Activated naive CD4-positive, alpha-beta T cell treated with anti-CD3 and anti-CD28 coated beads for 36 hours (primary cell): ENCODE data around the gene NOC2L. TPM values are rescaled to one million over a fixed set of nuclear protein-coding genes. Genes with fewer than 3 reads are reported as not detected.

ENCODE experiments used
- CTCF ChIA-PET: fragments of 350-600 bp; sonication (Branson Sonifier 250); formaldehyde crosslinking; loops from one replicate; lab custom pipeline; 2021; ENCODE audit warnings: antibody characterized with exemption; lab: Charles Lee
- DNase-seq: peaks from one replicate; pipeline ENCODE4 v3.0.0-alpha.2; 2020
- H3K27ac Mint-ChIP-seq: one replicate; pipeline ENCODE4 v1.8.0; 2021; ENCODE audit warnings: mild to moderate bottlenecking, mixed read lengths
- H3K27me3 Mint-ChIP-seq: one replicate; pipeline ENCODE4 v1.8.0; 2021; ENCODE audit warnings: low read depth, mixed read lengths
- H3K36me3 Mint-ChIP-seq: one replicate; pipeline ENCODE4 v1.8.0; 2021; ENCODE audit warnings: low read depth, mixed read lengths
- H3K4me1 Mint-ChIP-seq: one replicate; pipeline ENCODE4 v1.8.0; 2021; ENCODE audit warnings: low read depth, mixed read lengths
- H3K4me3 Mint-ChIP-seq: one replicate; pipeline ENCODE4 v1.8.0; 2021; ENCODE audit warnings: mild to moderate bottlenecking, moderate library complexity, mixed read lengths
- H3K9me3 Mint-ChIP-seq: one replicate; pipeline ENCODE4 v1.8.0; 2021; ENCODE audit warnings: mixed read lengths
- intact Hi-C: fragments of 100-400 bp; cut with micrococcal nuclease; formaldehyde crosslinking; loops from one replicate; pipeline ENCODE4 v1.15.1; 2023
- total RNA-seq, 2 experiments: library from RNA; stranded (reverse); gene quantifications; one replicate each; pipeline ENCODE4 v1.2.3, GENCODE V29; 2021

Gene NOC2L
- total RNA-seq, 2 experiments from 2014 or later: 113 to 119 TPM

DNA sequence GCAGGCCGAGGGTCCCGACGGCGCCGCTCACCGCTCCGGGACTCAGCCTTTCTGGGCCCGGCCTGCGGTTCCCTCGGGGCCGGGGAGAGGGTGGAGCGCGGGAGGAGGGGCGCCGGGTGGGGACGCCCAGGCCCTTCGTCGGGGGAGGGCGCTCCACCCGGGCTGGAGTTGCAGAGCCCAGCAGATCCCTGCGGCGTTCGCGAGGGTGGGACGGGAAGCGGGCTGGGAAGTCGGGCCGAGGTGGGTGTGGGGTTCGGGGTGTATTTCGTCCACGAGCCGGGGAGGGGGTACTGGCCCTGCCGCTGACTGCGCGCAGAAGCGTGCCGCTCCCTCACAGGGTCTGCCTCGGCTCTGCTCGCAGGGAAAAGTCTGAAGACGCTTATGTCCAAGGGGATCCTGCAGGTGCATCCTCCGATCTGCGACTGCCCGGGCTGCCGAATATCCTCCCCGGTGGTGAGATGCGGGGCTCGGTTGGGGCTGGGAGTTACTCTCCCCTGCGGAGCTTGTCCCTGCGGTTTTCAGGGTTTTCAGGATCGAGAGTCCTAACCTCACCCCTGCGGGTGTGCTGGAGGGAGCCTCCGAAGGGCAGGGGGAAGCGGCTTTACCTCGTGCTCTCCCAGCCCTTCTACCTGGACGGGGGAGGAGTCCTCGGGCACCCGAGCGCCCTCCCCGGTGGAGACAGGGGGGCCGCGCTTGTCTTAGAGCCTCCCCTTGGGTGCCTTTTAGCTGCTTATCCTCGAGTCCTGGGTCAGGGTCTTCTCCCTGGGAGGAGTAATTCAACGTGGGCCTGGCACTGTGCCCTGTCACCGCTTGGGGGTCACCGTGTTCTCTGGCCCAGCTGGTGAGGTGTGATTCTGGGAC, 33.3 kb downstream of the NOC2L start:
- no peak for DNase-seq
- Mint-ChIP-seq H3K27ac (no peak overlapping the region), H3K4me1 (peaks cover 16% of the 10 kb centered on the region), H3K36me3 (peaks cover 1% of the 10 kb centered on the region), H3K27me3 (peaks cover 44% of the 10 kb centered on the region), H3K4me3 (peak overlapping the region; percentile 6), H3K9me3 (no peaks in the 10 kb centered on the region)
- intact Hi-C loops: no loop called here
- CTCF ChIA-PET: no interaction called here

DNA sequence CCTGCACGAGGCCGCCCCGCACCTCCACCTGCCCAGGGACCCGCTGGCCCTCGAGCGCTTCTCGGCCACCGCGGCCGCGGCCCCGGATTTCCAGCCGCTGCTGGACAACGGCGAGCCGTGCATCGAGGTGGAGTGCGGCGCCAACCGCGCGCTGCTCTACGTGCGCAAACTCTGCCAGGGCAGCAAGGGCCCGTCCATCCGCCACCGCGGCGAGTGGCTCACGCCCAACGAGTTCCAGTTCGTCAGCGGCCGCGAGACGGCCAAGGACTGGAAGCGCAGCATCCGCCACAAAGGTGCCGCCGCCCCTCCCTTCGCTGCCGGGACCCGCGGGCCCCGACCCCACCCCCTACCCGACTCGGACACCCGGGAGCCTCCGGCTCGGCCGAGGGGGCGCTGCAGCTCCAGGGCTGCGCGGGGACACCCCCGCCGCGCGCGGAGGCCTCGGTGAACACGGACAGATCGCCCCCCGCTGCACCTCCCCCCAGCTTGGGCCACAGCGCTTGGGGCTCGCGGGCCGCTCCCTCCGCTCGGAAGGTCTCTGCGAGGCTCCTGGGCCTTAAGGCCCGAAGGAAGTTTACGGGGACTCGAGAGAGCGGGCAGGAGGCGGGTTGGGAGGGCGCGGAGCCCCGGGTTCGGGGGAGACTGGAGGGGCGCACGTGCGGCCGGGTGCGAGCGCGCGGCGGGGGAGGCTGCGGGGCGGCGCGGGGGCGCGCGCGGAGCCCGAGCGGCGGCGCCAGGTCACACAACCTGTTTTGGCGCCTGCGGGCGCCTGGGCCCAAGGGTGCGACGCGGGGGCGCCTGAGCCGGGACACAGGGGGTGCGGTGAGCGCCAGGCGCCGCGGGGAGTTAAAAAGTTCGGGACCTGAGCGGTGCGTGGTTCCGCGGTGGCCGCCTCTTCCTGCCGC, 34.1 kb downstream of the NOC2L start:
- Mint-ChIP-seq H3K27ac (no peak overlapping the region), H3K27me3 (peaks cover 52% of the 10 kb centered on the region), H3K36me3 (peaks cover 1% of the 10 kb centered on the region), H3K4me3 (no peak overlapping the region), H3K4me1 (peaks cover 19% of the 10 kb centered on the region), H3K9me3 (no peaks in the 10 kb centered on the region)
- CTCF ChIA-PET: no interaction called here
- DNase-seq: no peak
- intact Hi-C loops: no loop called here

DNA sequence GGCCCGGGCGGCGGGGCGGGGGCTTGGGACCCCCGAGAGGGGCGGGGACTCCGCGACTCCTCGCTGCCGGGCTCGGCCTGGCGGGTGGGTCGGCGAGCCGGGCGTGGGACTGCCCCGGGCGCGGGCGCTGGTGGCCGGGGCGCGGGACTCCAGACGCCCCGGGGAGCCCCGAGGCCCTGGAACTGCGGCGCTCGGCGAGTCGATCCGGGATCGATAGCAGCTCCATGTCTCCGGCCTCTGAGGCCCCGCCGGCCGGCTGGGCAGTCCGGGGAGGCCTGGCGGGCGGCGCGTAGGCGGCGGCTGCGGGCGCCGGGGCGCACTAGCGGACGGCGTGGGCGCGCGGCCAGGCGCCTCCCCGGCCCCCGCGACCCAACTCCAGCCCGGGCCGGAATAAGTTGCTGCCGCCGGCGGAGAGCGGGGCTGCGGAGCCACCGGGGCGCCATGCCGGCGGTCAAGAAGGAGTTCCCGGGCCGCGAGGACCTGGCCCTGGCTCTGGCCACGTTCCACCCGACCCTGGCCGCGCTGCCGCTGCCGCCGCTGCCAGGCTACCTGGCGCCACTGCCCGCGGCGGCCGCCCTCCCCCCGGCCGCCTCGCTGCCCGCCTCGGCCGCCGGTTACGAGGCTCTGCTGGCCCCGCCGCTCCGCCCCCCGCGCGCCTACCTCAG, 34.9 kb downstream of the NOC2L start:
- no peak for DNase-seq
- peaks cover 1% of the 10 kb centered on the region for H3K36me3 Mint-ChIP-seq
- H3K27ac Mint-ChIP-seq: no peak overlapping the region
- H3K4me1 Mint-ChIP-seq: peaks cover 19% of the 10 kb centered on the region
- CTCF ChIA-PET: no interaction called here
- H3K4me3 Mint-ChIP-seq: no peak overlapping the region
- no peaks in the 10 kb centered on the region for H3K9me3 Mint-ChIP-seq
- peaks cover 51% of the 10 kb centered on the region for H3K27me3 Mint-ChIP-seq
- intact Hi-C loops: loop anchor here (2.0 kb wide), 1 partner anchor 19 kb away; no protein-coding TSS in a partner anchor

DNA sequence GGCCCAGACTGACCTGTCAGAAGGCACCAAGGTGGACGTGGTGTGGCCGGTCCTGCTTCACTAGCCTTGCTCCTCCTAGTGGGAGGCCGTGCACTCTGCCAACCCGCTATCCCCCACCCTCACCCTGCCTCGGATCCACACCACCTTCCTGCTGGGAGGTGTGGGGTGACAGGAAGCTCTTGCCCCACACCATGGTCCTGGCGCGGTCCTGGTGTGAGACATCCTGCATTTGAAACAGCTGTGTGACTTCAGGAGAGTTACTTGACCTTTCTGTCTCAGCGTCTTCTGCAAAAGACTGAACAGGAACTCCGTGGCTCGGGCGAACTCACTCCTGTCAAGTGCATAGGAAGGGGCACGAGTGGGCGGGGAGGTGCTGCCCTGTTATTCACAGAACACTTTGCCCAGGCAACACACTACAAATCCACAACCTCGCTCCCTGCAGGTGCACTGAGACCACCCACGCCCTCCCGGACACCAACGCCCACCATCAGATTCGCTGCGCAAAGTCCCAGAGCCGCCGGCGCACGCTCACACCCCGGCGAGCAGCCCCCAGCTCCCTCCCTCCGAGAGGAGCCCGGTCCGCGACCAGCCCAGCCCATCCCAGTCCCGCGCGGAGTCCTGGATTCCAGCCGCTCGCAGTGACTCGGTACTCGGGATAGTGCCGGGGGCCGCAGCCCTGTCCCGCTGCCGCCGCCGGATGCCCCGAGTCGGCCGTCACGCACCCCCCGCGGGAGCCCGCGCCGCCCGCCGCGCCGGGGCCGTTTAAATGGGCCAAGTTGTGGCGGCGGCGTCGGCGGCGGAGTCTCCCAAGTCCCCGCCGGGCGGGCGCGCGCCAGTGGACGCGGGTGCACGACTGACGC, 35.7 kb downstream of the NOC2L start, which contains the start of gene SAMD11:
TSS of gene SAMD11 (plus strand) at position 793 of the 860 bp plus-strand sequence. CDS start 509 bp downstream, outside the sequence.
- H3K4me1 Mint-ChIP-seq: peaks cover 19% of the 10 kb centered on the region
- peaks cover 53% of the 10 kb centered on the region for H3K27me3 Mint-ChIP-seq
- intact Hi-C loops: loop anchor here (2.0 kb wide), 1 partner anchor 19 kb away; no protein-coding TSS in a partner anchor
- CTCF ChIA-PET: no interaction called here
- peak within 1 kb of the TSS; percentile 68 for H3K4me3 Mint-ChIP-seq
- no peak within 1 kb of the TSS for H3K27ac Mint-ChIP-seq
- peaks cover 1% of the 10 kb centered on the region for H3K36me3 Mint-ChIP-seq
- no peaks in the 10 kb centered on the region for H3K9me3 Mint-ChIP-seq
- DNase-seq: peak; percentile 38

DNA sequence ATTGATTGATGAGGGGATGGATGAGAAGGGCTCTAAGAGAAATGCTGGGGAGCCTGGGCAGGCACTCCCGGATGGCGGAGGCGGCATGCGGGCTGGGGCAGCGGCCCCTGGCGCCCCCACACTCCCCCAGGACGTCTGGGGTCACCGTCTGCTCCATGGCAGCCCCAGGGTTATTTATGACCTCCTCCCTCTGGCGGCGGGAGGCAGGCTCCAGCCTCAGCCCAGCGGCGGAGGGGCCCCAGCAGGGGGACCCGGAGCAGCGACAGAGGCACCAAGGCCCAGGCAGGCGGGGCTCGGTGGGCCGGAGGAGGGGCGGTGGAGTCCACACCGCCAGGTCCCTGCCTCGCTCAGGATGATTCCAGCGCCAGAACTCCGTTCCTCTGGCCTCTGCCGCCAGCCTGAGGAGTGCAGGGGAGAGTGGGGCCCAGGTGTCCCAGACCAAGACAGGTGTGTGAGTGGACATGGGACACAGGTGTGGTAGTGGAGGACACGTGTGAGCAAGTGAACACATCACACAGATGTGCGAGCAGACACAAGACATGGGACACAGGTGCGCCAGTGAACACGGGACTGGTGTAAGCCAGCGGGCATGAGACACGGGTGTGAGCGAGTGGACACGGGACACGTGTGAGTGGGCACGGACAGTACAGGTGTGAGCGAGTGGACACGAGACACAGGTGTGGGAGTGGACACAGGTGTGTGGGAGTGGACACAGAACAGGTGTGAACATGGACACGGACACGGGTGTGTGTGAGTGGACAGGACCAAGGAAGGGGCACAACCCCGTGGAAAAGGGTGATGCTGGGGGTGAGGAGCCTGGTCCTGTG, 37.8 kb downstream of the NOC2L start:
- H3K27me3 Mint-ChIP-seq: peaks cover 44% of the 10 kb centered on the region
- CTCF ChIA-PET: no interaction called here
- H3K36me3 Mint-ChIP-seq: peaks cover 1% of the 10 kb centered on the region

DNA sequence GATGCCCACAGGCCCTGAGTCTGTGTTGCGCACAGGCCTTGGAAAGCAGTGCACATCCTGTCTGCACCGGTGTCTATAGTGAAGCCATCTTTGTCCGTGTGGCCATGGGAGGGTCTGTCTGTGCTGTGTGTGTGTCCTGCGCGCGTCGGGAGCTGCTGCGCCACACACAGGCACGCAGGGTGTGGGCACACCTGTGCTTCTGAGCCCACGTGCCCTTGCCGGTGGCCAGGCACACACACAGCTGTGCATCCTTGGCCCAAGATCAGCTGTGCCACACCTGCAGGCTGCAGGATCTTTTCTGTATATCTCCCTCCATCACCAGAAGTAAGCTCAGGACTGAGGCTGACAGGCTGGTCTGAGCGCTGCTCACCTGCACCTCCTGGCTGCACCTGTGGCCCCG, 38.5 kb downstream of the NOC2L start:
- intact Hi-C loops: no loop called here
- peaks cover 1% of the 10 kb centered on the region for H3K36me3 Mint-ChIP-seq
- no peak overlapping the region for H3K4me3 Mint-ChIP-seq
- H3K27ac Mint-ChIP-seq: no peak overlapping the region
- no peak for DNase-seq
- H3K4me1 Mint-ChIP-seq: peaks cover 15% of the 10 kb centered on the region
- peaks cover 37% of the 10 kb centered on the region for H3K27me3 Mint-ChIP-seq
- CTCF ChIA-PET: no interaction called here
- H3K9me3 Mint-ChIP-seq: no peaks in the 10 kb centered on the region

More for the DNA sequence above, 37.8 kb downstream of the NOC2L start:
- DNase-seq: no peak
- intact Hi-C loops: no loop called here
- H3K4me1 Mint-ChIP-seq: peaks cover 18% of the 10 kb centered on the region
- no peak overlapping the region for H3K27ac Mint-ChIP-seq
- no peak overlapping the region for H3K4me3 Mint-ChIP-seq
- H3K9me3 Mint-ChIP-seq: no peaks in the 10 kb centered on the region

DNA sequence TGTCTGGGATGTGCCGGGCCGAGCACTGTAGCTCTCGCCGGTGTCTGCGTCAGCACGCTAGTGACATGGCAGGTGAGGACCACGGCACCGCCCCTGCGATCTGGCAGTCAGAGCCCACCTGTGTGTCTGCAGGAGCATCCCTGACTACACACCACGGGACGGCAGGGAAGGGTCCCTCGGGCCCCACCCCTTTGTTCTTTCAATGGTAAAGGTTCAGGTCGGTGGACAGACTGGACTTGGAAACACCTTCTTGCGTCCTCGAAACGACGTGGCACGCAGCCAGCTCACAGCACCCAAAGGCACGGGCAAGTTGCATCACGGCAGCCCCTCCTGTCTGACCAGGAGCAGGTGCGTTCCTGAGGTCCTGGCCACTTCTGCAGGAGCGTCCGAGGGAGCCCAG, 39.0 kb downstream of the NOC2L start:
- CTCF ChIA-PET: no interaction called here
- peaks cover 37% of the 10 kb centered on the region for H3K27me3 Mint-ChIP-seq
- H3K4me3 Mint-ChIP-seq: no peak overlapping the region
- no peak overlapping the region for H3K27ac Mint-ChIP-seq
- peaks cover 1% of the 10 kb centered on the region for H3K36me3 Mint-ChIP-seq
- H3K9me3 Mint-ChIP-seq: no peaks in the 10 kb centered on the region
- peaks cover 15% of the 10 kb centered on the region for H3K4me1 Mint-ChIP-seq
- intact Hi-C loops: no loop called here
- DNase-seq: no peak

DNA sequence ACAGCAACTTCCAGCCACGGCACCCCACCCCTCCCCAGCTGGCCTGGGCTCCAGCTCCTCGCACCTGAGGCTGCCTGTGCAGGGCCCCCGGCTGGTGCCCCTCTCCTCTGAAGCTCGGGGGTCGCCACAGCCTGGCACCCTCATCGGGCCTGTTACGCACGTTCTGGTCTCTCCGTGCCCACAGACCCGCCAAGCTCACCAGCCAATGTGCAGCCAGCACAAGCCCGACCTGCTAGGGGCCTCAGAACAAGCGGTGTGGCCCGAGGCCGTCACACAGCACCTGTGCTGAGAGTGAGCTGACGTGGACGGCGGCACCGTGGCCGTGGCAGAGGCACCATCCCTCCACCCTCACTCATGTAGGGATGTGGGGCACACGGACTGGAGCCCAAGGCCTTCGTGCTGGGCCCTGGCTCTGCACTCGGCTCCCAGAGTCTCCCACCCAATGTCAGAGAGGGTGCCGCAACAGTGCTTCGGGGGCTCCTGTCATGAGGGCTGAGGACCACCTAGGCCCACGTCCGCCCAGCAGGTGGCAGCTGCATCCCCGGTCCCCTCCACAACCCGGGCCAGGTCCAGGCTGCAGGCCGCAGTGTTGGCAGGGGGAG, 39.7 kb downstream of the NOC2L start:
- peaks cover 15% of the 10 kb centered on the region for H3K4me1 Mint-ChIP-seq
- no peak overlapping the region for H3K27ac Mint-ChIP-seq
- H3K9me3 Mint-ChIP-seq: no peaks in the 10 kb centered on the region
- H3K4me3 Mint-ChIP-seq: no peak overlapping the region
- no peak for DNase-seq
- peaks cover 1% of the 10 kb centered on the region for H3K36me3 Mint-ChIP-seq
- intact Hi-C loops: no loop called here
- CTCF ChIA-PET: no interaction called here
- peaks cover 37% of the 10 kb centered on the region for H3K27me3 Mint-ChIP-seq

DNA sequence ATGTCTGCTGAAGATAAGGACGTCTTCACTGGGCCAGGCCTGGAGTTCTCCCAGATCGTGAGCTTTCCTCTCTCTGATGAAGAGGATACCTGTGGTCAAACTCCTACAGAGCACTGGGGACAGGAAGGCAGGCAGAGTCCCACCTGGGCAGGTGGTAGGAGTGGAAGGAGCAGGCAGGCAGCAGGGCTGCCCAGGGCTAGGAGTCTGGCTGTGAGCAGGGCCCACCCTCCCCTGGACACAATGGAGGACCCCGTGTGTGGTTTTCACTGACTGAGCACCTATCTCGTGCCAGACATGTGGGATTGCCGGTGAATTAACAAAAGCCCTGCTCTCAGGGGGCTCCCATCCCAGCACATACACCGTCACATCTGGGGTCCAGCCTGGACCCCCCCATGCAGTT, 40.2 kb downstream of the NOC2L start:
- Mint-ChIP-seq H3K9me3 (no peaks in the 10 kb centered on the region), H3K4me1 (peaks cover 15% of the 10 kb centered on the region), H3K4me3 (no peak overlapping the region), H3K27me3 (peaks cover 37% of the 10 kb centered on the region), H3K27ac (no peak overlapping the region), H3K36me3 (peaks cover 1% of the 10 kb centered on the region)
- no peak for DNase-seq
- CTCF ChIA-PET: no interaction called here
- intact Hi-C loops: no loop called here

DNA sequence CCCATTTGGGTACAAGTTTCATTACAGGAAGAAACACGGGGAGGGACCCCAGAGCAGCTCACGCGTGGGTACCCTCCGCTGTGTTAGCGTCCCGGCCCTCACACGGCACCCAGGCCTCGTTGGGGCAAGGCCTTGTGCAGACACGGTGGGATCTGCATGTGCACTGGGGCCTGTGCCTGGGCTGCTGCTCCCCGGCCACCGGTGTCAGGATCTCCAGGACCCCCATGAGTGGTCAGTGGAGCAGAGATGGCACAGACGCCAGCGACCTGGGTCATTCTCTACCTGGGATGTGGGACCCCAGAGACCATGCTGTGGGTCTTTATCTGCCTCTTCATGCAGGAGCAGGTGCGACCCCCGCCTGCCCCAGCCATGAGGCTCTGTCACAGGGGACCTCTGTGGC, 40.7 kb downstream of the NOC2L start:
- Mint-ChIP-seq H3K36me3 (peaks cover 1% of the 10 kb centered on the region), H3K4me3 (no peak overlapping the region), H3K4me1 (peaks cover 13% of the 10 kb centered on the region), H3K27me3 (peaks cover 36% of the 10 kb centered on the region), H3K9me3 (no peaks in the 10 kb centered on the region), H3K27ac (no peak overlapping the region)
- intact Hi-C loops: no loop called here
- no peak for DNase-seq
- CTCF ChIA-PET: no interaction called here
